ENCODE results near the gene CHMP6. TPM values are rescaled to one million over a fixed set of nuclear protein-coding genes. Genes with fewer than 3 reads are reported as not detected.

CHMP6 gene
- total RNA-seq, 1 experiment from 2014 or later = 15.0 TPM

- H3K36me3 Mint-ChIP-seq = no peaks in the 10 kb centered on the region; the same call in 1 of the 2 replicates
- no peaks in the 10 kb centered on the region for H3K9me3 Mint-ChIP-seq
- POLR2A ChIA-PET = no interaction called here
- H3K4me1 Mint-ChIP-seq = no peaks in the 10 kb centered on the region
- no peak for ATAC-seq
- no peak for TF ChIP-seq FOXP1 (CRISPR knock-in tag; IDR thresholded peaks at IDR 0.05; ENCODE audit: borderline replicate concordance)
- TF ChIP-seq ZBTB21 (CRISPR knock-in tag; IDR thresholded peaks at IDR 0.05; ENCODE audit: borderline replicate concordance) = no peak
- TF ChIP-seq TCF7 (CRISPR knock-in tag; IDR thresholded peaks at IDR 0.05; ENCODE audit: low read depth) = no peak
- TF ChIP-seq MYBL2 (CRISPR knock-in tag; IDR thresholded peaks at IDR 0.05) = no peak
- TF ChIP-seq, protein P1, sequence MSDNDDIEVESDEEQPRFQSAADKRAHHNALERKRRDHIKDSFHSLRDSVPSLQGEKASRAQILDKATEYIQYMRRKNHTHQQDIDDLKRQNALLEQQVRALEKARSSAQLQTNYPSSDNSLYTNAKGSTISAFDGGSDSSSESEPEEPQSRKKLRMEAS (CRISPR knock-in tag; IDR thresholded peaks at IDR 0.05) = no peak
- no peak for TF ChIP-seq FOXJ3 (CRISPR knock-in tag; IDR thresholded peaks at IDR 0.05; ENCODE audit: borderline replicate concordance)
- TF ChIP-seq ATF1 (CRISPR knock-in tag; IDR thresholded peaks at IDR 0.05) = no peak
- no peak for TF ChIP-seq ZNF532 (CRISPR knock-in tag; IDR thresholded peaks at IDR 0.05; ENCODE audit: borderline replicate concordance)
- TF ChIP-seq ZNF219 (CRISPR knock-in tag; IDR thresholded peaks at IDR 0.05; ENCODE audit: borderline replicate concordance) = no peak
- no peak for TF ChIP-seq AFF4 (CRISPR knock-in tag; IDR thresholded peaks at IDR 0.05; ENCODE audit: borderline replicate concordance)
- TF ChIP-seq, protein P2, sequence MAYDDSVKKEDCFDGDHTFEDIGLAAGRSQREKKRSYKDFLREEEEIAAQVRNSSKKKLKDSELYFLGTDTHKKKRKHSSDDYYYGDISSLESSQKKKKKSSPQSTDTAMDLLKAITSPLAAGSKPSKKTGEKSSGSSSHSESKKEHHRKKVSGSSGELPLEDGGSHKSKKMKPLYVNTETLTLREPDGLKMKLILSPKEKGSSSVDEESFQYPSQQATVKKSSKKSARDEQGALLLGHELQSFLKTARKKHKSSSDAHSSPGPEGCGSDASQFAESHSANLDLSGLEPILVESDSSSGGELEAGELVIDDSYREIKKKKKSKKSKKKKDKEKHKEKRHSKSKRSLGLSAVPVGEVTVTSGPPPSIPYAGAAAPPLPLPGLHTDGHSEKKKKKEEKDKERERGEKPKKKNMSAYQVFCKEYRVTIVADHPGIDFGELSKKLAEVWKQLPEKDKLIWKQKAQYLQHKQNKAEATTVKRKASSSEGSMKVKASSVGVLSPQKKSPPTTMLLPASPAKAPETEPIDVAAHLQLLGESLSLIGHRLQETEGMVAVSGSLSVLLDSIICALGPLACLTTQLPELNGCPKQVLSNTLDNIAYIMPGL (CRISPR knock-in tag; IDR thresholded peaks at IDR 0.05) = no peak
- no peak for TF ChIP-seq ERG (CRISPR knock-in tag; IDR thresholded peaks at IDR 0.05)
- TF ChIP-seq, protein P3, sequence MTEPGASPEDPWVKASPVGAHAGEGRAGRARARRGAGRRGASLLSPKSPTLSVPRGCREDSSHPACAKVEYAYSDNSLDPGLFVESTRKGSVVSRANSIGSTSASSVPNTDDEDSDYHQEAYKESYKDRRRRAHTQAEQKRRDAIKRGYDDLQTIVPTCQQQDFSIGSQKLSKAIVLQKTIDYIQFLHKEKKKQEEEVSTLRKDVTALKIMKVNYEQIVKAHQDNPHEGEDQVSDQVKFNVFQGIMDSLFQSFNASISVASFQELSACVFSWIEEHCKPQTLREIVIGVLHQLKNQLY (CRISPR knock-in tag; IDR thresholded peaks at IDR 0.05) = no peak
- TF ChIP-seq ETV6 (CRISPR knock-in tag; IDR thresholded peaks at IDR 0.05) = no peak
- TF ChIP-seq, protein P4, sequence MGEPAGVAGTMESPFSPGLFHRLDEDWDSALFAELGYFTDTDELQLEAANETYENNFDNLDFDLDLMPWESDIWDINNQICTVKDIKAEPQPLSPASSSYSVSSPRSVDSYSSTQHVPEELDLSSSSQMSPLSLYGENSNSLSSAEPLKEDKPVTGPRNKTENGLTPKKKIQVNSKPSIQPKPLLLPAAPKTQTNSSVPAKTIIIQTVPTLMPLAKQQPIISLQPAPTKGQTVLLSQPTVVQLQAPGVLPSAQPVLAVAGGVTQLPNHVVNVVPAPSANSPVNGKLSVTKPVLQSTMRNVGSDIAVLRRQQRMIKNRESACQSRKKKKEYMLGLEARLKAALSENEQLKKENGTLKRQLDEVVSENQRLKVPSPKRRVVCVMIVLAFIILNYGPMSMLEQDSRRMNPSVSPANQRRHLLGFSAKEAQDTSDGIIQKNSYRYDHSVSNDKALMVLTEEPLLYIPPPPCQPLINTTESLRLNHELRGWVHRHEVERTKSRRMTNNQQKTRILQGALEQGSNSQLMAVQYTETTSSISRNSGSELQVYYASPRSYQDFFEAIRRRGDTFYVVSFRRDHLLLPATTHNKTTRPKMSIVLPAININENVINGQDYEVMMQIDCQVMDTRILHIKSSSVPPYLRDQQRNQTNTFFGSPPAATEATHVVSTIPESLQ (CRISPR knock-in tag; IDR thresholded peaks at IDR 0.05) = no peak
- no peak for TF ChIP-seq JUN (CRISPR knock-in tag; IDR thresholded peaks at IDR 0.05)
- no peak overlapping the region for H3K27ac Mint-ChIP-seq
- no peak overlapping the region for H3K4me3 Mint-ChIP-seq
- CTCF ChIA-PET = interaction anchor here (0.6 to 2.2 kb wide), 9 partner anchors 9 to 543 kb away, joined by 3 to 9 read pairs (median 6); no protein-coding TSS in a partner anchor
- no peak for DNase-seq (ENCODE audit: low spot score)
- H3K27me3 Mint-ChIP-seq (ENCODE audit: low read depth) = no peaks in the 10 kb centered on the region
Observed at GRCh38 chr17:80969674-80970043, 22.0 kb upstream of the CHMP6 start.

All from WTC11 (cell line).